Measurements from ENCODE around the gene HS3ST3B1. TPM values are rescaled to one million over a fixed set of nuclear protein-coding genes. Genes with fewer than 3 reads are reported as not detected.

Gene HS3ST3B1
- total RNA-seq, 2 donors from 2014 or later = 2.7 to 4.8 TPM

GRCh38 chr17:14321476-14321949, 20.6 kb downstream of the HS3ST3B1 start:
- Histone ChIP-seq H3K36me3 (no peaks in the 10 kb centered on the region), H3K27me3 (replicated peaks; ENCODE audit: insufficient read depth) (no peaks in the 10 kb centered on the region), H3K9me3 (no peaks in the 10 kb centered on the region), H3K27ac (no peak overlapping the region), H3K4me3 (no peak overlapping the region), H3K4me1 (ENCODE audit: control insufficient read depth in 1 of 2, low read depth in 2 of 2) (no peaks in the 10 kb centered on the region)
- TF ChIP-seq CTCF (IDR thresholded peaks at IDR 0.05) = no peak
- no peak for ATAC-seq (ENCODE audit: insufficient number of reproducible peaks, low FRiP score, low read depth)
- DNase-seq (ENCODE audit: low spot score) = no peak

- H3K27ac ChIP-seq = no peak overlapping the region
- DNase-seq (ENCODE audit: low spot score) (no peak), ATAC-seq (ENCODE audit: insufficient number of reproducible peaks, low FRiP score, low read depth) (no peak)
- H3K9me3 ChIP-seq = no peaks in the 10 kb centered on the region
- no peaks in the 10 kb centered on the region for H3K27me3 ChIP-seq (replicated peaks; ENCODE audit: insufficient read depth)
- no peaks in the 10 kb centered on the region for H3K4me1 ChIP-seq (ENCODE audit: control insufficient read depth in 1 of 2, low read depth in 2 of 2)
- no peak for TF ChIP-seq CTCF (IDR thresholded peaks at IDR 0.05)
- H3K36me3 ChIP-seq = no peaks in the 10 kb centered on the region
- H3K4me3 ChIP-seq = no peak overlapping the region
Measured at GRCh38 chr17:14321980-14322776, 21.3 kb downstream of the HS3ST3B1 start.

- Histone ChIP-seq H3K4me3 (no peak overlapping the region), H3K27me3 (replicated peaks; ENCODE audit: insufficient read depth) (no peaks in the 10 kb centered on the region), H3K27ac (no peak overlapping the region), H3K9me3 (no peaks in the 10 kb centered on the region), H3K36me3 (no peaks in the 10 kb centered on the region), H3K4me1 (ENCODE audit: control insufficient read depth in 1 of 2, low read depth in 2 of 2) (no peaks in the 10 kb centered on the region)
- no peak for TF ChIP-seq CTCF (IDR thresholded peaks at IDR 0.05)
- DNase-seq (ENCODE audit: low spot score) (no peak), ATAC-seq (ENCODE audit: insufficient number of reproducible peaks, low FRiP score, low read depth) (no peak)
Measured at GRCh38 chr17:14323522-14323981, 22.7 kb downstream of the HS3ST3B1 start.

- DNase-seq (ENCODE audit: low spot score) (no peak), ATAC-seq (ENCODE audit: insufficient number of reproducible peaks, low FRiP score, low read depth) (no peak)
- H3K4me3 ChIP-seq = no peak overlapping the region
- H3K27me3 ChIP-seq (replicated peaks; ENCODE audit: insufficient read depth) = no peaks in the 10 kb centered on the region
- H3K36me3 ChIP-seq = no peaks in the 10 kb centered on the region
- H3K27ac ChIP-seq = no peak overlapping the region
- TF ChIP-seq CTCF (IDR thresholded peaks at IDR 0.05) = no peak
- H3K9me3 ChIP-seq = no peaks in the 10 kb centered on the region
- no peaks in the 10 kb centered on the region for H3K4me1 ChIP-seq (ENCODE audit: control insufficient read depth in 1 of 2, low read depth in 2 of 2)
Measured at GRCh38 chr17:14325618-14326167, 24.8 kb downstream of the HS3ST3B1 start.

- DNase-seq (ENCODE audit: low spot score) (no peak), ATAC-seq (ENCODE audit: insufficient number of reproducible peaks, low FRiP score, low read depth) (no peak)
- Histone ChIP-seq H3K36me3 (no peaks in the 10 kb centered on the region), H3K4me3 (no peak overlapping the region), H3K9me3 (no peaks in the 10 kb centered on the region), H3K27me3 (replicated peaks; ENCODE audit: insufficient read depth) (no peaks in the 10 kb centered on the region), H3K27ac (no peak overlapping the region), H3K4me1 (ENCODE audit: control insufficient read depth in 1 of 2, low read depth in 2 of 2) (no peaks in the 10 kb centered on the region)
- TF ChIP-seq CTCF (IDR thresholded peaks at IDR 0.05) = no peak
Measured at GRCh38 chr17:14329900-14330491, 29.1 kb downstream of the HS3ST3B1 start.
